Esophagus muscularis mucosa (tissue), 3 donors: ENCODE data around the gene CCDC85A.

Experiments
- POLR2AphosphoS5 ChIP-seq, 2 donors: sonication (generic); formaldehyde crosslinking; IDR thresholded peaks; one replicate each; pipeline ENCODE4 v1.6.1; 2017; ENCODE audit warnings: antibody characterized with exemption in 2 of 2
- TF ChIP-seq, protein P1 (sequence below), 3 experiments: fragments of 200-600 bp in 2 of 3; fragments of 450-650 bp in 1 of 3; sonication (generic) in 2 of 3; IDR thresholded peaks; one replicate each; pipeline ENCODE4 v1.5.1; 2017 to 2019; ENCODE audit warnings: antibody characterized with exemption in 3 of 3, mild to moderate bottlenecking in 2 of 3, moderate library complexity in 1 of 3

DNA sequence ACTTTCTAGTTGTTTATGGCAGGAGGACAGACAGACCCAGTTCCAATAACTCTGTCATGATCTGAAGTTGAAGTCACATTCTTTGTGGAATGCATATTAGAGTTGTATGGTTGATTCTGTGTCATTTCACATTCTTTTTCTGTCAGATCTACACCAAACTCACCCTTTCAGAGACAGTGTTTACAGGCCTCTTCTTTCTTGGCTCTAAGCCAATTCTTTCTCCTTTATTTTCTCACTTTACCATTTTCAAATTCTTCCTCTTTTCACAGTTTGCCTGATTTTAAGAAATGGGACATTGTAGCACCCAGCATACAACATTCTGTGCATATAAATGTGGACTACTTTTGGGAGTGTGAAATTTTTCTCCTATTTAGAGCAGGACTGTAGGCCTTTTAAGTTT lies 103.7 kb downstream of the CCDC85A start:
- TF ChIP-seq, protein P1, sequence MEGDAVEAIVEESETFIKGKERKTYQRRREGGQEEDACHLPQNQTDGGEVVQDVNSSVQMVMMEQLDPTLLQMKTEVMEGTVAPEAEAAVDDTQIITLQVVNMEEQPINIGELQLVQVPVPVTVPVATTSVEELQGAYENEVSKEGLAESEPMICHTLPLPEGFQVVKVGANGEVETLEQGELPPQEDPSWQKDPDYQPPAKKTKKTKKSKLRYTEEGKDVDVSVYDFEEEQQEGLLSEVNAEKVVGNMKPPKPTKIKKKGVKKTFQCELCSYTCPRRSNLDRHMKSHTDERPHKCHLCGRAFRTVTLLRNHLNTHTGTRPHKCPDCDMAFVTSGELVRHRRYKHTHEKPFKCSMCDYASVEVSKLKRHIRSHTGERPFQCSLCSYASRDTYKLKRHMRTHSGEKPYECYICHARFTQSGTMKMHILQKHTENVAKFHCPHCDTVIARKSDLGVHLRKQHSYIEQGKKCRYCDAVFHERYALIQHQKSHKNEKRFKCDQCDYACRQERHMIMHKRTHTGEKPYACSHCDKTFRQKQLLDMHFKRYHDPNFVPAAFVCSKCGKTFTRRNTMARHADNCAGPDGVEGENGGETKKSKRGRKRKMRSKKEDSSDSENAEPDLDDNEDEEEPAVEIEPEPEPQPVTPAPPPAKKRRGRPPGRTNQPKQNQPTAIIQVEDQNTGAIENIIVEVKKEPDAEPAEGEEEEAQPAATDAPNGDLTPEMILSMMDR (IDR thresholded peaks at IDR 0.05) = no peak
- TF ChIP-seq POLR2AphosphoS5 (IDR thresholded peaks at IDR 0.05) = no peak
